ENCODE measurements around the gene SEMA6A.

- TF ChIP-seq NFE2L1 (CRISPR knock-in tag; IDR thresholded peaks at IDR 0.05) (no peak), ELF4 (CRISPR knock-in tag; IDR thresholded peaks at IDR 0.05; ENCODE audit: low read depth) (no peak)
- TF ChIP-seq, protein P1, sequence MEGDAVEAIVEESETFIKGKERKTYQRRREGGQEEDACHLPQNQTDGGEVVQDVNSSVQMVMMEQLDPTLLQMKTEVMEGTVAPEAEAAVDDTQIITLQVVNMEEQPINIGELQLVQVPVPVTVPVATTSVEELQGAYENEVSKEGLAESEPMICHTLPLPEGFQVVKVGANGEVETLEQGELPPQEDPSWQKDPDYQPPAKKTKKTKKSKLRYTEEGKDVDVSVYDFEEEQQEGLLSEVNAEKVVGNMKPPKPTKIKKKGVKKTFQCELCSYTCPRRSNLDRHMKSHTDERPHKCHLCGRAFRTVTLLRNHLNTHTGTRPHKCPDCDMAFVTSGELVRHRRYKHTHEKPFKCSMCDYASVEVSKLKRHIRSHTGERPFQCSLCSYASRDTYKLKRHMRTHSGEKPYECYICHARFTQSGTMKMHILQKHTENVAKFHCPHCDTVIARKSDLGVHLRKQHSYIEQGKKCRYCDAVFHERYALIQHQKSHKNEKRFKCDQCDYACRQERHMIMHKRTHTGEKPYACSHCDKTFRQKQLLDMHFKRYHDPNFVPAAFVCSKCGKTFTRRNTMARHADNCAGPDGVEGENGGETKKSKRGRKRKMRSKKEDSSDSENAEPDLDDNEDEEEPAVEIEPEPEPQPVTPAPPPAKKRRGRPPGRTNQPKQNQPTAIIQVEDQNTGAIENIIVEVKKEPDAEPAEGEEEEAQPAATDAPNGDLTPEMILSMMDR (IDR thresholded peaks at IDR 0.05), result no peak
Observed at GRCh38 chr5:116479776-116480675, 94.6 kb downstream of the SEMA6A start.
